Measurements from ENCODE around the gene KRTAP5-1.

Gene KRTAP5-1

DNA sequence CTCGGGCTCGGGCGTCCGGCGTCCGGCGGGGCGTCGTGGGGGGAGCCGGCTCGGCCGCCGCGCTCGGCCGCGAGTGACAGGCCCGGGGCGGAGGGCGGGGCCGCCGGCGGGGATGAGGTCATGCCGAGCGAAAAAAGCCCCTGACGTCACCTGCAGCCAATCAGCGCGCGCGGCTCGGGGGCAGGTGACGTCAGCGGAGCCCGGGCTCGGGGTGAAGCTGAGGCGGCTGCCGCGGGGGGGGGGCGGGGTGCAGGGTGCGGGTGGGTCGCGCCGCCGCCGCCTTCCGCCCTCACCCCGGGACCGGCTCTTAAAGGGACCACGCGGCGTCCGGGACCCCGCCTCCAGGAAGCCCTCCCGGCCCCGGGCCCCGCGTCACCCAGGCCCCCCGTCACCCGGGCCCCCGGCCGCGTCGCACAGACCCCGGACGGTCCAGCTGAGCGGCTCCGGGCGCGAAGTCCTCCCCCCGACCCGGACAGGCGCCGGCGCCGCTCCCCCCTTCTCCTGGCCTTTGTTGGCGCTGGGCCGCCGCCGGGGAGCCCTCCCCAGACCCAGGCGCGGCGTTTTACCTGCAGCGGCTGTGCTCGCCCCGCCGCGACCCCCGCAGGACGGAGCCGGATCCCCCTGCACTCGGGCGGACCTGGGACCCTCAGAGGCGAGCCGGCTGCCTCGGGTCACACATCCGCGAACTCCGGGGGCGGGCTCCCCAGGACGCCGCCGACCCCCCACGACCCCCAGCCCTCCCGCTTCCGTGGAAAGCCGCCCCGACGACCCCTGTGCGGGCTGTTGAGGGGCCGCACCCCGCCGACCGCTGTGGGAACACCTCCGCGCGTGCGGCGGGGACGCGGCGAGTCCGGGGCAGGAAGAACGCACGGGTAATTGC is 12.6 kb downstream of the KRTAP5-1 start, which contains the start of gene DUSP8:
Gene DUSP8 (minus strand): TSS at position 75 of the 880 bp plus-strand sequence. CDS start 6,445 bp downstream, outside the sequence.
- peak in 54 of 58 donors; percentile 39 to 95 (median 84) for DNase-seq

DNA sequence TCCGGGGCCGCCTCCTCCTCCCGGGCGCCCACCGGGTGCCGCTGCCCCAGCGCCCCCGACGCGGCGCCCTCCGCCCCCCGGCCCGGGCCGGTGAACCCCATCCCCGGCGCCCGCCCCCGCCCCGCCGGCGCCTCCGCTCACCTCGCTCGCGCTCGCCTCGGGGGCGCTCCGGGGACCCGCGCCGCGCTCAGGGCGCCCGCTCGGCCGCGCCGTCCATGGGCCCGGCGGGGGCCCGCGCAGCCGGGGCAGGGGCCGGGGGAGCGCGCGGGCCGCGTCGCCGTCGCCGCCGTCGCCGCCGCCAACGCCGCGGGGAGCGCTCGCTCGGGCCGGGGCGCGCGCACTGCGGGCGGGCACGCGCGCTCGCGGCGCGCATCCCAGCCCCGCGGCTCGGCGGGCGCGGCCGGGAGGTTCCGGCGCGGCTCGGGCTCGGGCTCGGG is 13.3 kb downstream of the KRTAP5-1 start:
- no peak for DNase-seq

DNA sequence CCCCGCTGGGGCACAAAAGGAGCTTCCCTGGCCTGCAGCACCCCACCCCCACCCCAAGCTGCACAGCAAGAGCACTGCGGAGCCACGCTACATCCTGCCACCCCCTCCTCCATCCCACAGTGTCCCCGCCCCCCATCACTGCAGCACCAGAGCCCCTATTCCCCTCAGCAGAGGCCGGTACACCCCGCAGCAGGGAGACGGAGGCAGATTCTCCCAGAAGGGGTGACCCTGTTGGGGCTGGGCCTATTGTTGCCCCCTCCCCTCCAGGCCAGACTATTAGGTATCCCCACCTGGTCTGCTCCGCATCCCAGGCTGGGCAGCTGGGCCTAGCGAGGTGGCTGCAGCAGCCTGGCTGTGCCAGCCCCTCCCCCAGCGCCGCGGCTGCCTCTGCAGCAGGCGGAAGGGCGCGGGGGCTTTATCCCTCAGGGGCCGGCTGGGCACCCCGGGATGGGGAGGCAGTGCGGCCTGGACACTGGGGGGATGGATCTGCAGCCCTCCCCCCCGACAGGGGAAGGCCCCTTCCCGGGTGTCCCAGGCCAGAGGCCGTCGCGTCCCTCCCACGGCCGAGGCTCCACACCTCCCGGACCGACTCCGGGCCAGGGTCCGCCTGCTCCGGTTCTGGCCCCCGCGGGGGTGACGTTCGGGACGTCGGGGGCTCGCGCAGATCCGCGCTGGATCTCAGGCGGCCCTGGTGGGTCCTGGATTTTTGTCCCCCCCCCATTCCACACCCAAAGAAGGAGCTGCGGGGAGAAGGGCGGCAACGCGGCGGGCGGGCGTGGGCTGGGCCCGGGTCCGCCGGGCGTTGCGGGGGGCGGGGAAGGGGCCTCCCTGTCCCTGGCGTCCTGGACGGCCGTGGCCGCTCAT is 14.0 kb downstream of the KRTAP5-1 start:
- peak in 8 of 58 donors; percentile 36 to 62 (median 47) for DNase-seq

DNA sequence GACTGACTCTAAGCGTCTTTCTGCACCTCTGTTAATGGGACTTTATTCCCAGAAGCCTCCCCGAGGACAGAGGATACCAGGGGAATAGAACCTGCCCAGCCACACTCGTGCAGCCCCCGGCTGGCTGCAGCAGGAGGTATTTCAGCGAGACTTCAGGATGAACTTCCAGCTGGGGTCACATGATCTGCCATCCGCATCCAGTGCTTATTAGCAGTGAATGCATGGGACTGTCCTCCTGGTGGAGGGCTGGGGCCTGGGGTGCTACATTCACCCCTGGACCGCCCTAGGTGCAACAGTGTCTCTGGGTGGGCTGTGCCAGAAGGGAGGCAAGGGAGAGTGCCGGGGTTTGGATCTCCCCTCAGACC is 14.6 kb downstream of the KRTAP5-1 start:
- DNase-seq = no peak

DNA sequence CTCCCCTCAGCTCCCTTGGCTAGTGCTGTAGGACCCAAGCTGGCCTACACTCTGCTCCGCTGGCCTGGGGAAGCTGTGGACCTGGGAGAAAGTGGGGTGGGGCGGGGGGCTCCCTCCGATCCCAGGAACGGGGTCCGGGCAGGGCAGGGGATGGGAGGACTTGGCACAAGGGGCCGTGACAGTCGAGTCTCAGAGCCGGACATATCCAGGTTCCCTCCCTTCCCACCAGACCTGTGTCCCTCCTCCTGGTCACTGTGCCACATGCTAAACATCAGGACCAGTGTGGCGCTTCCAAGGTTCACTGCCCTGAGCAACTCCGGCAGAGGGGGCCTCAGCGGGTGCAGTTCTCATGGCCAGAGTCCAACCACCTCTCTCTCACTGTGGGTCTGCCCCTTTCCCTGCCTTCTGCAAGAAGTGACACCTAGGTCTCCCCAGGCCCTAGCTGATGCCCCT is 15.1 kb downstream of the KRTAP5-1 start:
- DNase-seq = no peak

DNA sequence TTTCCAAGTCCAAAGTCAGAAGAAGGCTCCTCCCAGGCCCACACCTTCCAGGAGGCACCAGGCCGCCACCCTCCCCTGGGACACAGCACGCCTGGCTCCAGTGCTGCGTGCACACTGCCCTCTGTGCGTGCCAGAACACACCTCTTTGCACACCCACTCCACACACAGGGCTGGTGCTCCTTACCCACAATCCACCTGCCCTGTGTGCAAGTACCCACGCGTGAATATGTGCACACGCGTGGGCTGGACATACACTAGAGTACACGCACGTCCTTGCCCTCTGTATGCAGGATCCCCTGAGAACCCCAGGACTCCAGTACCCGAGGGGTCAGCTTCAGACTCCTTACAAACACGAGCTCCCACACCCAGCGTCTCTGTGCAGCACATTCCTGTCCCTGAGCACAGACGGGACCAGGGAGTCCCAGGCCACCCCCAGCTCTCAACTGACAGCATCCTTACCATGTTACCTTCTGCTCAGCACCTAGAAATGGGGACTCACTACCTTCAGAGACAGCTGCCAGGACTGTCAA is 15.8 kb downstream of the KRTAP5-1 start:
- no peak for DNase-seq

DNA sequence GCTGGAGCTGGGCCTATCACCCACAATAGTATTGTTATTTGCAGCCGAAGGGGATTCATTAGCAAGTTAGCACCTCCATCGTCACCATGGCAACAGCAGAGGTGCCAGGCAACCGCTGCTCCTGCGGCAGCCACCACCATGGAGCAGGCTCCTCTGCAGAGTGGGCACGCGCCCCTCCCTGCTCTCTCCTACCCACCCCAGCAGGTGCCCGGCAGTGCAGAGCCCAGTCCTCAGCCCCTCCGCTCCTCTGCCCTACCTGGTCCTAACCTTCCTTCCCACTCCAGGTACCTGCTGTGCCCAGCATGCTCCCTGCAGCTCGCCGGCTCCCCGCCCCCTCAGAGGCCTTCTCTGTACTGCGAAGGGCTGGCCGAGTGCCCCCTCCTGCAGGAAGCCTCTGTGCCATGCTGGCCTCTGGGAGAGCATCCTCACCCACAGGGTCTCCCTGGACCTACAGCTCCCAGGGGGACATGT is 16.6 kb downstream of the KRTAP5-1 start:
- DNase-seq = peak in 4 of 58 donors; percentile 27 to 41 (median 33)

DNA sequence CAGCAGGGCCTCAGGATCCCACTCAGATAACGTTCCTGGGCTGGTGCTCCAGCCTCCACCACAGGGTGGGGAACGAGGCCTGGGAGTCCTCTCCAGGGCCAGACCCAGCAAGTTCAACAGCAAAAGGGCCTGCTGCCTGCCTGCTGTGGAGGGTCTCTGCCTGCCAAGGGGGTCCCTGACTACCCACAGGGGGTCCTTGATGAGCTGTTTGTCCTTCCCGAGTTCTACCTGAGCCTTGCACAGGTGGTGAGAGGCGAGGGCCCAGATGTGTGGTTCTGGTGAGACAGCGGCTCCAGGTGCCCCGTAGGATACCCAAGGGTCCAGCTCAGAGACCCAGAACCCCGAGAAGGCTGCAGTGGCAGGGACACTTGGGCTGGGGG is 17.4 kb downstream of the KRTAP5-1 start:
- DNase-seq = no peak

DNA sequence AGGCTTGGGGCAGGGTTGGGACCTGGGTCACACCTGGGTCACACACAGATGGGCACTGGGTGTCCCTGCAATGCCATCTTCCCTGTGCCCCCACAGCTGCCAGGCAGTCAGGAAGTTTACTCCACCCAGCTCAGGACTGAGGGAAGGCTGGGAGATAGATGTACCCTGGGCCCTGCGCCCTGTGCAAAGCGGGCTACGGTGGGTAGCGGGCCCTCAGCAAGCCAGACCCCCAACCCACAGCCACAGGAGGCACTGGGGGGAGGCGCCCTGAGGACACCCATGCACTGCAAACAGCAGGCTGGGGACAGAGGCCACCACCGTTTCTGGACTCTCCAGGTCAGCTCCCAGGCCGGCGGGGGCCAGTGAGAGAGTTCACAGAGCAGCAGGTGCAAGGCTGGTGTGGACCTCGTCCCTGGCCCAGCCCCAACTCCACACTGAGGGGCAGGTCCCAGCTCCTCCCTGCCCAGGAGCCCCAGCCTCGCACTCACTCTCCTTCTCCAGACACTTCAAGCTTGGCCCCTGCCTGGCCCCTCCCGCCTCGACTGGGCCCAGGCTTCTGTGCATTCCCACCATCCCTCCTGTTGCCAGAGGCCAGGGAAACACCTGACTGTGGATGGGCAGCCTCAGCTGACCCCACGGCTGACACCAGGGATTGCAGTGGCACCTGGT is 17.9 kb downstream of the KRTAP5-1 start:
- no peak for DNase-seq

DNA sequence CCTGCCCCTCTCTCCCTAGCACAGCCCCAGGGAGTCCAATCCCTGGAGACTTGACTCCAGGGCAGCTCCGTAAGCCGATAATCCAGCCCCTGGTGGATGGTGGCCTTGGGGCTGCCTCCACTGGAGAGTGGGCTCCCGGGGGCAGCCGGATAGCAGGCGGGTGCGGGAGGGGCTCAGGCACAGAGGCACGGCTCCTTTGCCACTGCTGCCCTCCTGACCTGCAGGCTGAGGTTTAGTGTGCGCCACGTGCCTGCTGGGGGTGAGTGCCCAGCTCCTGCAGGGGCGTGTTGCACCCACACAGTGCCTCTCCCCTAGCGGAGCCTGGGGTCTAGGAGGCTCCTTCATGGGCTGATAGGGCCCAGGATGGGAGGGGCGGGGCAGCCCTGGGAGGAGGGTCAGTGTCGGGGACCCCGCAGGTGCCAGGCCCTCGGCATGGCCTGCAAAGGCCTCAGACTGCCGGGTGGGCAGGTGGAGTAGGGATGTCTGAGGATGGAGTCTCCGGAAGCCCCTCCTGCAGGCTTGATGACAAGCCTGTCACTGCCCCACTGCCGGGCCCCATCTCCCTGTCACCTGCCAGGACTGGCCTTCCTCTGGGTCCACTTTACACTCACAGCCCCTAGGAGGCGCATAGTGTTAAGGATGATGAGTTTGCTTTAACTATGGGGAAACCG is 18.6 kb downstream of the KRTAP5-1 start:
- no peak for DNase-seq

DNA sequence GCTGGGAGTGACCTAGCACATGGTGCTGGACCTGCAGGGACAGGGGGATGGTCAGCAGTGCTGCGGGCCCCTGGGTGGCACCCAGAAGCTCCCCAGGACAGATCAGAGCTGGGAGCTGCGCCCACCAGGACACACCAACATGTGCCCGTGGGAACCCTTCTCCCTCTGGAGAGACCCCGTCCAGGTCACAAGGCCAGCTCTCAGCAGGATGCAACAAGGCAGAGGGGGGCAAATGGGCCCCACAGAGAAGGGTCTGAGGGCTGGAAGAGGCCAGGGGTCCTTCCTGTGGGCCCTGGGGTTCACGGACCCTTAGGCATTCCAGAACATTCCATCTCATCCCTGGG is 19.2 kb downstream of the KRTAP5-1 start:
- no peak for DNase-seq

DNA sequence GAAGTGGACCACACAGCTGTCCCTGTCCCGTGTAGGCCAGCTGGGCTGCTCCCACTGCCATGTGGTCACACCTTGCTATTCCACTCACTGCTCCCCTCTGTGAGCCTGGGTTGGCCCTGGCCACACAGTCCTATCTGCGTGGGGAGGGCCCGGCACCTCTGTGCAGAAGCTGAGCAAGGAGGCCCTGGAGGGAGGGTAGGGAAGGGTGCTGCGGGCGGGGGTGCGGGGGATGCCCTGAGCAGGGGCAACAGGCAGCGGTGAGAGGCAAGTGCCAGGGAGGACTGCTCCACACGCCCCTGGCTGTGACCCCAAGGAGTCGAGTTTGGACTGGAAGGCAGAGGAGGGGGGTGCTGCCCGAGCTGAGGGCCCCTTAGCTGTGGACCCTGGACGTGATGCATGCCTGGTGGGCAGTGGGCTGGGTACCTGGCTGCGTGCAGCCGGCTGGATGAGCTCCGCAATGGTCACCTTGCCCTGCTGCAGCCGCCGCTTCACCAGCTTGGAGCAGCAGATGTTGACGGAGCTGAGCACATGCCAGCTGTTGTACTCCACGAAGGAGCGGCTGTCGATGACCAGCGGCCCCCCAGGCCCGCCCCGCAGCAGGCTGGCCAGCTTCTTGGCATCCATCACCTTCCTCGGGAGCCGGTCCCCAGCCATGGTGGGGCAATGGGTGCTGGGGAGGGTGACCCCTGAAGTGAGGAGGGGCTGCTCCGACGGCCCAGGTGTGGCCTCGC is 19.7 kb downstream of the KRTAP5-1 start:
- DNase-seq = no peak

DNA sequence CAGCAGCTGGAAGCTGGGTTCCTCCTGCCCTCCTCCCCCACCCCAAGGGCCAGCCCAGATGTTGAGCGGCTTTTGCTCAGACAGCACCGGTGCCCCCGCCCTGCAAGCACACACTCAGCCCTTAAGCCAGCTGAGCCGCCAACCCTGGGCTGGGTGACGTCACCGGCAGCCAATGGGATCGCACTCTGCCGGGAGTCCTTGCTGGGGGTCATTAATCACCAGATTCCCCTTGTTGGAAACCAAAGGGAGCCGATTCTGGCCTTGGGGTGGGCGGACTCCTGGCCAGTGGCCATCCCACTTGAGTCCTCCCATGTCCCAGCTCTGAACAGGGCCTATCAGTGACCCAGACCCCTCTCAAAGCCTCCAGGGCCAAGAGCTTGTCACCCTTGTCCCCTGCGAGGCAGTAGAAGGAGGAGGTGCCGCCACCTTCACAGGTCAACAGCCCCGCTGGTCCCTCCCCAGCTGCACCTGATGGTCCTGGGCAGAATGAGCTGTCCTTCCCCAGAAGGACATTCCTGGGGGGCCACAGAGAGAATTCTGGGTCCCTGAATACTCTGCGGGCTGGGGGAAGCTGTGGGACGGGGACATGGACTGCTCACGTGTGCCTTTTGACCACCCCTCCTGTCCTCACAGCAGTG is 20.4 kb downstream of the KRTAP5-1 start:
- peak in 45 of 58 donors; percentile 28 to 90 (median 53) for DNase-seq

DNA sequence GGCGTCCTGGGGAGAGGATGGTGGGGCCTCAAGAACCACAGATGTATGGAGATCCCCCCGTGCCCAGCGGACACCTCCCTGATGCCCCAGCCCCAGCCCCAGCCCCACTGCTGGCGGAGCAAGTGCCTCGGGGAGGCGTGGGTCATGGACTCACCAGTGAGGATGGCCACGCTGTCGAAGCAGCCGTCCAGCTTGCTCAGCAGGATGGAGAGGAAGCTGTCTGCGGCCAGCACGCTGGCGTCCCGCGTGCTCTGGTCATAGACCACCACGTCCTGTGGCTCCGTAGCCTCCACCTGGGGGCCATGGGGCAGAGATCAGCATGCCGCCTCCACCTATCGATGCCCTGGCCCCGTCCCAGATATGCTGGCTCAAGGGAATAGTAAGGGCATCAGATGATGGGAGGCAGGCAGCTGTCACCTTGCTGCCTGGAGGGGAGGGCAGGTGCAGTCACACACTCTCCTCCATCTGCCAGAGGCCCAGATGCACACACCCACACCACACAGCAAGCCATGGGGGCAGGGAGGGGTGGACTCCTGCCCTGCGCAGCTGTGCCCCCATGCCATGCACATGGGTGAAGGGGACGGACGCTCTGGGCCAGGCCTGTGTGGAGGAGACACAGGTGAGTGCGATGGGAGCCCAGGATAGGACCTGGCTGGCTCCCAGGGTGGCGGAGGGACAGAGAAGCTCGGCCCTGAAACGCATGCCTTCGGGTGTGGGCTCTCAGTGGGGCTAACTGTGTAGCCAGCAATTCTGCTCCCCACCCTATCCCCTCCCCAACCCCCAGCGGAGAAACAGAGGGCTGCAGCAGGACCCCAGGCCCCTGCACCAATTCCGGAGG is 21.2 kb downstream of the KRTAP5-1 start:
- DNase-seq = no peak

DNA sequence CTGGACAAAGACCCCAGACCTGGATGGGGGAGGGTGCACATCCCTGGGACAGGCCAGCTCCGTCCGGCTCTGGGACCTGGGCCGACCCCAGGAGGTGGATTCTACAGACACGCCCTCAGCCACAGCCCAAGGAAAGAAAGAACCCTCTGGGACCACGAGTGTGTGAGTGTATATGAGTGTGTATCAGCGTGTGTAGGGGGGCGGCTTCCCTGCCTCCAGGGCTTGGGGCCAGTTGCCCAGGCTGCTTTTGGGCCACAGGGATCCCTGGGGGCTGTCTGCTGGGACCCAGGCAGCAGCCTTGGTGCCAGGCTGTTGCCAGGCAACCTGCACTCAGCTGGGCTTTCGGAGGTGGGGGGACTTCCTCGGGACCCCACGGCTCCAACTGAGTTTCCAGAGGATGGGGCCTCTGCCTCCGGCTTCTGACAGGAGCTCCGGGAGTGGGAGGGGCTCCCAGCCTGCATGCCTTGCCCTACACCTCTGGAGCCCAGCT is 21.9 kb downstream of the KRTAP5-1 start:
- no peak for DNase-seq

DNA sequence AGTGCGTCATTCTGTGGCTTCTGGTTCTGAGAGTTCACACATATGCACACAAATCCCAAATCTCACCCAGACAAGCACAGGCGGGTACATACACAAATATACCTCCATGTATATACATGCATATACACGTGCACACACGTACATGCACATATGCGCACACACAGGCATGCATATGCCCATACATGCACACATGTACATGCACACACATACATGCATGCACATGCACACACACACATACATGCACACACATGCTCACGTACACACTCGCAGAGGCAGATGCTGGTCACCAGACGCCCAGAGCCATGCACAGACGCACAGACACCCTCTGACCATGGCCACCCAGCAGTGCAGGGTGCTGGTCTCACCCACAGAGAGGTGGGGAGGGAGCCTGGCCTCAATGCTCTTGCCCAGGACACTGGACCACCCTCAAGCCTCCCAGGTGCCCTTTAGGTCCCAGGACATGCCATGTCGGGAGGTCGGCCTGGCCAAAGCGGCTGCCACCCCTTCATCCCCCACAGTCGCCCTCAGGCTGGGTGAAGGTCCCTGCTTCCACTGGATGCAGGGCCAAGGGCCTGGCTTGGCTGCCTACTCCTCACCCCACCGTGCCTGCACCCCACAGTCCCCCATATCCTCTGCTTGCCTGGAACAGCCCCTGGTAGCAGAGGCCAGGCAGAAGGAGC is 22.5 kb downstream of the KRTAP5-1 start:
- DNase-seq = no peak

DNA sequence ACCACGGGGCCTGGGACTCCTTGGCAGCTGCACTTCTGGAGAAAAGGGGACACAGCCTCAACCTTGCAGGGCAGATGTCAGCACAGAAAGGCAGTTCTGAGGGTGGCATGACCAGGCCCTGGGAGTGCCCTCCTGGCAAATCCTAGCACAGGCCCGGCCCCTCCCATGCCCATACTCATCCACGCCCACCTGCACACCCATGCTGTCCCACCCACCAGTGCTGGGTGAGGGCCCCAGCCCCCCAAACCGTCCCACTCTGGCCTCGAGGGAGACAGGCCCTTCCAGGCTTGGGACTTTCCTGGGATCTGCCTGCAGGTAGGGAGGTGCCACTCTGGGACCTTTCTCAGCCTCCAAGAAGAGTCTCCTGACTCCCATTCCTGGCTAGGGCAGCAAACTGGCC is 23.1 kb downstream of the KRTAP5-1 start:
- DNase-seq = no peak

DNA sequence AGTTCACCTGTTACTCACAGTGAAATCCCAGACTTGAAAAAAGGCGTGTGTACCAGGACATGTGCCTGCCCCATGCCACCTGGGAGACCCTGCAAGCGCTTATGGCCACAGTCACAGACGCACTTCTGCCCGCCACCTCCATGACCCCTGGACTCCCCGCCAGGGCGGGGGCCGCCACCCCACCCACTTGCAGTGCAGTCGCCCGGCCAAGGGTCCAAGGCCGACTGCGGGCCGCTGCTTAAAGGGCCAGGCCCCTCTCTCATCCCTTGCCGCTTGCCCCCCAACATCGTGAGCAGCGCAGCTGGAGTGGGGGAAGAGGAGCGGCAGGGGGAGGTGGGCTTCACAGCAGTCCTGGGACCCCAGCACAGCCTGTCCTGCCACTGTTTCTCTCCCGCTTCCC is 23.8 kb downstream of the KRTAP5-1 start:
- no peak for DNase-seq
